ENCODE measurements around the gene RAB35.

The RAB35 gene

DNA sequence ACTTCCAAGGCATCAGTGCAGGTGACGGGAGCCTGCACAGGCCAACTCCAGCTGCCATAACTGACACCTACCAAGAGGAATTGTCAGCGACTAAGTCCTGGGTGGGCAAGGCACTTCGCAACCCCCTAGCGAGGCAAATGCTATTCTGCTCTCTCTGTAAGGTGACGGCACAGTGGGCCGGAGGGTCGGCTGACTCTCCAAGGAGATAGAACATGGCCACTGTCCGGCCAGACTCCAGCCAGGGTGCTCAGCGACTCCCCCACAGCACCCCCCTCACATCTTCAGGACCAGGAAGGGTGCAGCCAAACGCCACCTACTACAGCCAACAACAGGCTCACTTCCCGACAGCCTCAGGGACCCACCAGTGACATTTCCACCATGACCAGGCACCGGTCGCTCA is 13.2 kb downstream of the RAB35 start:
- no peak for DNase-seq (ENCODE audit: low read depth, low spot score)

GRCh38 chr12:120103044-120103338 is 13.6 kb downstream of the RAB35 start:
- no peak for DNase-seq (ENCODE audit: low read depth, low spot score)

- no peak for DNase-seq (ENCODE audit: low read depth, low spot score)
Observed at GRCh38 chr12:120102189-120103043, 14.1 kb downstream of the RAB35 start.

- no peak for DNase-seq (ENCODE audit: low read depth, low spot score)
Observed at GRCh38 chr12:120101617-120102016, 14.9 kb downstream of the RAB35 start.

DNA sequence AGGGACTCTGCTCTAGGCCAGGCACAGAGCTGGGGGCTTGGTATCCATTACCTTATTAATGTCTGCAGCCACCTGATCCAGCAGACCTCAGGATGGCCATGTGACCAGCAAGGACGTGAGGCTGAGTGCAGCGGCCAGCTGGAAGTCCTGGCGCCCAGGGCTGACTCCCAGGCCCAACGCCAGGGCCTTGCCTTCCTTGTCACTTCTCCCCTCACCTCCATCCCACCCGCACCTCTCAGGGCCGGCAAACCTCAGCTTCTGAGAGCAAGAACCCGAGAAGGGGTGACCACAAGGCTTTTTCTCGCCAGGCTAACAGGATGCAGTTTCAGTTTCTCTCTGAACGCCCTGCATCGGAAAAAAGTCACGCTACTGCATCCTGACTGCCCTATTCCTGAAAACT is 15.4 kb downstream of the RAB35 start:
- no peak for DNase-seq (ENCODE audit: low read depth, low spot score)

DNA sequence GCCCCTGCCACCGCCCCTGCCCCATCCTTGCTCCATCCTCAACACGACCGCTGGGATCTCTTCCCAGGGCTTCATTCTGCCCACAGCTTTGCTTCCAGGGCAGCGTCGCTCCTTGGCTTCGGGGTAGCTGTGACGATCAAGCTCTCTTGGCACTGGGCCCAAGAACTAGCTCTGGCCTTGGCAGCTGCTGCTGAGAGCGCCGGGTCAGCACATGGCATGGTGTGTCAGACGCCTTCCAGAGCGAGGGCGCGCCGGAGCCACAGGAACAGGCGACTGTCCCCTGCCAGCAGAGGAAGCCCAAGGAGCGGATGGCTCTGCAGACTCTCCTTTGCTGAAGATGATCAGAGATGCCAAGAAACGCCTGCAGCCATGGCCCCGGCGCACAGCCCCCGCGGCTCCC is 15.9 kb downstream of the RAB35 start:
- DNase-seq (ENCODE audit: low read depth, low spot score): no peak

DNA sequence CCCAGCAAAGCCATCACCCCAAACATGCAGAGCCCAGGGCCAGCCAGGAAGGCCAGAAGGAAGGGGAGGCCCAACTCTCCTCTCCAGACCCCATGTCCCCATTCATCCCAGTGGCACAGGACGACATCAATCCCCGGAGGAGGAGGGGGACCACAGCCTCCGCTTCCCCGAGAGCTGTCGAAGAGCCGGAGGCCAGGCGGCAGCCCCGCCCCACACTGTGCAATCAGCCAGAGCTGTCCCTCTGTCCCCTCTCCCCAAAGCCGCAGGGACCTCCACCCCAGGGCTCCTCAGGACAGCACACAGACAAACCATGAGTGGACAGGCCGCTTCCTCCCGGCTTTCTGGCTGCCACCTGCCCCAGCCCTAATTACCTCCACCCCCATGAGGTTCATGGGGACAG is 16.8 kb downstream of the RAB35 start:
- no peak for DNase-seq (ENCODE audit: low read depth, low spot score)

DNA sequence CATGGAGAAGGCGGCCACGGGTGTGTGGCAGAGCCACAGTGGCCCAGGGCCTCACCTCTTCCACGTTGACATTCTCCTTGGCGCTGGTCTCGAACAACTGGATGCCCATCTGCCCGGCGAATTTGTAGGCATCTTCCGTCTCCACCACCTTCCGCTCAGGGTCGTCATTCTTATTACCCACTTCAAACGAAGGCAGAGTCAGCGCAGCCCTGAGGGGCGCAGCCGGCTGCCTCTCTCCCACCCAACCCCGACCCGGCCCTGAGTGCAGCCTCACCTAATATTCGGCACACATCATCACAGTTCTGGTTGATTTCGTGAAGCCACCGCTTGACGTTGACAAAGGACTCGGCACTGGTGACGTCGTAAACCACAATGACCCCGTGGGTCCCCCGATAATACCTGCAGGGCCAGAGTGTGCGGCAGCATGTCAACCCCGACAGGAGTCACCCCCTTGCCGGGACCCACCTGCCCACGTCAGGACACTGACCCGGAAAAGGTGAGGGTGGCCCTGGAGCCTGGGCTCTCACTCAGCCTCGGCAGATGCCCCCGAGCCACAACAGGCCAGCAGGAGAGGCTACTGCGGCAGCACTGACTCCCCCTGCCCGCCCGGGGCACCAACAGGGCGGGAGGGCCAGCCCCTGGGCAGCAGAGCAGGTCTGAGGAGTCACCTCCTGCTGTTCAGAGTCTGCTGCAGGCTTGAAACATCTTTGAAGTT is 17.6 kb downstream of the RAB35 start:
- no peak for DNase-seq (ENCODE audit: low read depth, low spot score)

DNA sequence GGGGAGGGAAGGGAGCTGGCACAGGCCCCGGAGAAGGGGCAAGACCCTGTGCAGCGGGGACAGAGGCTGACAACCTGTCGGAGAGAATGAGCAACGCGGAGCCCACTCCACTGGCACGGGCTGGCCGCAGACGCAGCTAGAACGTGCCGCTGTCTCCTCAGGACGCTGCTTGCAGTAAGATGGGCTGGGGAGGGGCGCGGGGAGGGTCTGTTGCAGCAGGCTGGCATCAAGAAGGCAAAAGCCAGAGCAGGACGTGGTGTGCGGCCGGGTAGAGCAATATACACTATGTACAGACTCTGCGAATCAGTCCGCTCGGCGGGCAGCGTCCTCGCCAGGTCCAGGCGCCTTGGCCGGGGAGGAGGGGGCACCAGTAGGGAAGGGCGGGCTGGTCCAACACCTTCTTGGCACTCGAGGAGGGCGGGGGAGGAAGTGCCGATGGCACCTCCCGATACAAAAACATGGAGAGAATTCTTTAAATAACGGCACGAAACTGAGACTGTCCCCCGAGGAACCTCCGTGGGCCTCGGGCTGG is 19.8 kb downstream of the RAB35 start:
- no peak for DNase-seq (ENCODE audit: low read depth, low spot score)

DNA sequence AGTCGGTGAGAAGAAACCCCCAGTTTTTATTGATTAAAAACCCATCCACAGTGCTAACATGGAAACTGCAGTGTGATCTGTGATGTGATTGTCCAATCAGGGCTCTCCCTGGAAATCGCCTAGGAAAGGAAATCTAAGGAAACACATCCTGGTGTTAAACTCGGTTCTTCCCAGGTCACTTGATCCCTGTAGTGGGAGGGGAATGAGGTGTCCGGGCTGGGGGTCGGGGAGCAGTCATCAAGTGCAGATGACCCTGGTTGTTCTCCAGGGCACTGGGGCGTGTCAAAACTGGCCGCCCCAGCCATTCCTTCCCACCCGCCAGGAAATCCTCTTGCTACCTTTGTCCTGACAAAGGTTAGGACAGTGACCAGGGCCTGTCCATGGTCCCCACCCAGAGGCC is 20.8 kb downstream of the RAB35 start:
- DNase-seq (ENCODE audit: low read depth, low spot score): no peak

DNA sequence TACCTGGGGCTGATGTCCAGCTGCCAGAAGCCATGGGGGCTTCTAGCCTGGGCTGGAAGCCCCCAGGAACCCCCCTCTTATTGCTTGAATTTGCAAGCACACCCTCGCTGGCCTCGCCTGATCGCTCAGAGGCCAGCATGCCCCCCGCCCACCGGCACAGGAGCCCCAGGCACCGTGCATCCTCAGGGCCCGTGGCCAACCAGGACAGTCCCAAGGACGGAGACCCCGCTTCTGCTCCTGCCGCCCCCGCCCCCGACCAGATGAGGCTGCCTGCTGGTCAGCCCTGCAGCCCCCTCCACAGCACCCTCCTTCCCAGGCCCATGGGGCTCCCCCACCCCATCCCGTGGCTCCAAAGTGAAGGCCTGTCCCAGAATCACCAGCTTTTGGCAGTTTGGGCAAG is 21.2 kb downstream of the RAB35 start:
- DNase-seq (ENCODE audit: low read depth, low spot score): no peak

GRCh38 chr12:120094485-120094884 is 22.1 kb downstream of the RAB35 start:
- DNase-seq (ENCODE audit: low read depth, low spot score): no peak

DNA sequence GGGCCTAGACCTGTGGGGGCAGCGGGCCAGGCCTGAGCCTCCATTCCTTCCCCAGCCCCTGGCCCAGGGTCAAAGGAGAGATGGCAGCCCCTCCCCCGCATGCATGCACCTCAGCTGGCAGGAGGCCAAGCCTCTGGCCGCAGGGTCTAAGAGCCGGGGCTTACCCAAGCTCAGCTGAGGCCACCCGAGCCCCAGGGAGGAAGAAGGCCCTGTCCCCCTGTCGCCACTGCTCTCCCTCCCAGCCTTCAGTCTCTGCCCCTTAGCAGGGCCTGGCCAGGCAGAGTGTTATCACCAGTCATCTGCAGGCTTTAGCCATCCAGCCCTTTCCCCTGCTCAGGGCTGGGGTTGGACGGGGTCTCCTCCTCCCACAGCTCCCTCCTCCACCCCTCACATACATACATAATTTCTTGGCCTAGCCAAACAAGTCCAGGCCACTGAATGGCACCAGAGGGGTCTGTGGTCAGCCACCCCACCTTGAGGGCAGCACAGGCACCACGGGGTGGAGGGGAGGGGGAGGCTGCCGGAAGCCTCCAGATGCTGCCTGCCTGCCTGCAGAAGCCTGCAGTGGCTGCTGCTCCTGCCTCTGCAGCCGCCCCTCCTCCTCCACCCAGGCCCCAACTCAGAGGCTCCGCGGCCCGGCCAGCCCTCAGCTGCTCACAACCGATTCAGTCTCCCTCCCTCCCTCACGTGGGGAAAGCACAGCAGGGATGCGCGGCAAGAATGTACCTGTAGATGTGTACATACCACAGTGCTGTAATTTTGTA is 22.8 kb downstream of the RAB35 start:
- no peak for DNase-seq (ENCODE audit: low read depth, low spot score)

GRCh38 chr12:120093336-120093591 is 23.3 kb downstream of the RAB35 start:
- no peak for DNase-seq (ENCODE audit: low read depth, low spot score)

DNA sequence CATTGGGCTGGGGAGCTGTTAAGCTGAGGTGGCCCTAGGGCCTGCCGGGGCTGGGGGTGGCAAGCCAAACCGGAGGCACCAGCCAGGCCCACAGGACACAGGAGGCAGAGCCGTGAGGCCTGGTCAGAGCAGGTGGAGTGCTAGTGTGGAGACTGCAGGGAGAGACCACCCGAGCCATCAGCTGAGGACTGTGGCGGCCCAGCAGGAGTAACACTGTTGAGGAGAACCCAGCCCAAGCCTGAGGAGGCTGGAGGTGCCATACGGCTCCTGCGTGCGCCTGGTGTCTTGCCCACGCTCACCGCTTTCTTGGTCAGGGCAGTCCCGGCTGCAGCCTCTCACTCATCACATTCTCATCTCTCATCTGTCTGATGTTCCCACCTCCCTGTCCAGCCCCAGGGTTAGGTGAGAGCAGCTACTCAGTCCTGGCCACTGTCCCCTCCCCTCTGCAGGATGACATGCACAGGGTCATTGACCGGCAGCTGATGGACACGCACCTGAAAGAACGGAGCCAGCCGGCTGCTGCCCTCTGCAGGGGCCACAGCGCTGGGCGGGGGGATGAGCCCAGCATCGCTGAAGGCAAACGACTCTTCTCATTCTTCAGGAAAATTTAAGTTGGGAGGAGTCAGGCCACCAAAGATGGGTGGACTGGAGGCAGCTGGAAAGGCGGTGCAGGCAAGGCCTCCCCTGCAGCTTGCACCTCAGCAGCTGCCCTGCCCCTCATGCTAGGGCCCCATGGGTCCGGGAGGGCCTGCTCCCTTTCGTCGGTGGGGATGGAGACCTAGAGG is 23.8 kb downstream of the RAB35 start:
- no peak for DNase-seq (ENCODE audit: low read depth, low spot score)

GRCh38 chr12:120091371-120092090 is 25.0 kb downstream of the RAB35 start:
- DNase-seq (ENCODE audit: low read depth, low spot score): no peak

GRCh38 chr12:120090626-120091295 is 25.8 kb downstream of the RAB35 start:
- DNase-seq (ENCODE audit: low read depth, low spot score): no peak

GRCh38 chr12:120090206-120090605 is 26.3 kb downstream of the RAB35 start:
- DNase-seq (ENCODE audit: low read depth, low spot score): no peak

GRCh38 chr12:120089796-120090195 is 26.8 kb downstream of the RAB35 start:
- DNase-seq (ENCODE audit: low read depth, low spot score): no peak

DNA sequence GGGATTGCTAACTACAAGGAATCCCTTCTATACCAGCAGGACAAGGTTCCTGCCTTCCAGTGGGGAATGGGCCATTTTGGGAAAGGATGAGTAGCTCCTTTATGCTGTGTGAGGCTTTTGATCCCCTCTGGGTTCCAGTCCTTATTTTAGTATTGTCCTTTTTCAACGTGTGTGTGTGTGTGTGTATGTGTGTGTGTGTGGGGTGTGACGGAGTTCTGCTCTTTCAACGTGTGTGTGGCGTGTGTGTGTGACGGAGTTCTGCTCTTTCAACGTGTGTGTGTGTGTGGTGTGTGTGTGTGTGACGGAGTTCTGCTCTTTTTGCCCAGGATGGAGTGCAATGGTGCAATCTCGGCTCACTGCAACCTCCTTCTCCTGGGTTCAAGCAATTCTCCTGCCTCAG is 27.4 kb downstream of the RAB35 start:
- DNase-seq (ENCODE audit: low read depth, low spot score): no peak

All from smooth muscle cell of the brain vasculature (primary cell).